HG03196 (cell line): ENCODE measurements around the gene TMPRSS4.

ENCODE experiments used
- ATAC-seq: cut with Tn5 transposase; IDR thresholded peaks from one replicate; pipeline ENCODE4 v1.9.1; 2021; ENCODE audit not compliant: unreplicated experiment

The TMPRSS4 gene

GRCh38 chr11:118078911-118079411, 2.1 kb downstream of the TMPRSS4 start:
- no peak for ATAC-seq

GRCh38 chr11:118079491-118079890, 2.6 kb downstream of the TMPRSS4 start:
- no peak for ATAC-seq

- no peak for ATAC-seq
Measured at GRCh38 chr11:118080296-118080695, 3.4 kb downstream of the TMPRSS4 start.

- ATAC-seq, result no peak
Measured at GRCh38 chr11:118081241-118081958, 4.5 kb downstream of the TMPRSS4 start.

- ATAC-seq, result no peak
Measured at GRCh38 chr11:118082880-118083552, 6.1 kb downstream of the TMPRSS4 start.

- no peak for ATAC-seq
Measured at GRCh38 chr11:118084247-118084646, 7.4 kb downstream of the TMPRSS4 start.

GRCh38 chr11:118084656-118085055, 7.8 kb downstream of the TMPRSS4 start:
- ATAC-seq, result no peak

GRCh38 chr11:118086913-118087768, 10.3 kb downstream of the TMPRSS4 start, which contains the start of gene SMIM35:
Gene SMIM35 (minus strand): TSS chr11:118086963. CDS start chr11:118086757, 206 bp downstream.
- ATAC-seq, result no peak

GRCh38 chr11:118087931-118088330, 11.1 kb downstream of the TMPRSS4 start:
- no peak for ATAC-seq

- no peak for ATAC-seq
Measured at GRCh38 chr11:118088531-118088930, 11.7 kb downstream of the TMPRSS4 start.

GRCh38 chr11:118090545-118091162, 13.8 kb downstream of the TMPRSS4 start:
- ATAC-seq, result no peak

GRCh38 chr11:118091690-118092089, 14.8 kb downstream of the TMPRSS4 start:
- no peak for ATAC-seq

GRCh38 chr11:118092907-118093571, 16.2 kb downstream of the TMPRSS4 start:
- ATAC-seq, result no peak

GRCh38 chr11:118095493-118095892, 18.6 kb downstream of the TMPRSS4 start:
- no peak for ATAC-seq

- no peak for ATAC-seq
Measured at GRCh38 chr11:118095967-118096367, 19.1 kb downstream of the TMPRSS4 start.

GRCh38 chr11:118098996-118099837, 22.3 kb downstream of the TMPRSS4 start:
- no peak for ATAC-seq

GRCh38 chr11:118099838-118100556, 23.1 kb downstream of the TMPRSS4 start:
- ATAC-seq, result no peak

GRCh38 chr11:118100691-118101232, 23.9 kb downstream of the TMPRSS4 start:
- no peak for ATAC-seq
